Fibroblast of mammary gland (primary cell): ENCODE measurements around the gene PIBF1.
"Not testable (repeated sequence)": the region's sequence is repeated elsewhere in the genome, so short reads cannot be mapped to it uniquely, and the experiment has no call there.

Experiments used
- DNase-seq: peaks from one replicate; pipeline ENCODE4 v3.0.0-alpha.2; 2010; ENCODE audit warnings: low read depth
- H3K4me3 ChIP-seq: 2 replicates; pipeline ENCODE4 v1.5.1; 2011; ENCODE audit warnings: low read depth, mild to moderate bottlenecking, low read length, moderate library complexity; ENCODE audit not compliant: control insufficient read depth
- TF ChIP-seq, protein P1 (sequence below): conservative IDR thresholded peaks from 2 replicates; pipeline ENCODE4 v1.5.1; 2011; ENCODE audit warnings: low read depth, low read length, inconsistent platforms; ENCODE audit not compliant: control insufficient read depth, insufficient read depth

Gene PIBF1

DNA sequence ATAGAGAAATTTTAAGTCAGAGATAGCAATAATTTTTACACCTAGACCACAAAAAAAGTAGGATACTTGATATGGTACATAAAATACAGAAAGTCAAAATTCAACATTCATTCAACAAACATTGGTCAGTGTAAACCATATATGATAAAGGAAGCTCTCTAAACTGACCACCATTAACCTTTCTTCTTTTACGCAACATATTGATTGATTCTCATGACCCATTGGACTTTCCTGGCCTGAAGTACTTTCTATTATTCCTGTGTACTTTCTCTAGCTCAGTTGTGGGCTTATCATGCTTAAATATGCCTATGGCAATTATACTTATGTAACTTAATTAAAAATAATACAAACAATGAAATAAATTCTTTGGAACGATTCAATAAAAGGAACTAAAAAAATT lies 10.7 kb downstream of the PIBF1 start:
- TF ChIP-seq, protein P1, sequence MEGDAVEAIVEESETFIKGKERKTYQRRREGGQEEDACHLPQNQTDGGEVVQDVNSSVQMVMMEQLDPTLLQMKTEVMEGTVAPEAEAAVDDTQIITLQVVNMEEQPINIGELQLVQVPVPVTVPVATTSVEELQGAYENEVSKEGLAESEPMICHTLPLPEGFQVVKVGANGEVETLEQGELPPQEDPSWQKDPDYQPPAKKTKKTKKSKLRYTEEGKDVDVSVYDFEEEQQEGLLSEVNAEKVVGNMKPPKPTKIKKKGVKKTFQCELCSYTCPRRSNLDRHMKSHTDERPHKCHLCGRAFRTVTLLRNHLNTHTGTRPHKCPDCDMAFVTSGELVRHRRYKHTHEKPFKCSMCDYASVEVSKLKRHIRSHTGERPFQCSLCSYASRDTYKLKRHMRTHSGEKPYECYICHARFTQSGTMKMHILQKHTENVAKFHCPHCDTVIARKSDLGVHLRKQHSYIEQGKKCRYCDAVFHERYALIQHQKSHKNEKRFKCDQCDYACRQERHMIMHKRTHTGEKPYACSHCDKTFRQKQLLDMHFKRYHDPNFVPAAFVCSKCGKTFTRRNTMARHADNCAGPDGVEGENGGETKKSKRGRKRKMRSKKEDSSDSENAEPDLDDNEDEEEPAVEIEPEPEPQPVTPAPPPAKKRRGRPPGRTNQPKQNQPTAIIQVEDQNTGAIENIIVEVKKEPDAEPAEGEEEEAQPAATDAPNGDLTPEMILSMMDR, result no peak
- DNase-seq, result no peak
- no peak overlapping the region for H3K4me3 ChIP-seq

DNA sequence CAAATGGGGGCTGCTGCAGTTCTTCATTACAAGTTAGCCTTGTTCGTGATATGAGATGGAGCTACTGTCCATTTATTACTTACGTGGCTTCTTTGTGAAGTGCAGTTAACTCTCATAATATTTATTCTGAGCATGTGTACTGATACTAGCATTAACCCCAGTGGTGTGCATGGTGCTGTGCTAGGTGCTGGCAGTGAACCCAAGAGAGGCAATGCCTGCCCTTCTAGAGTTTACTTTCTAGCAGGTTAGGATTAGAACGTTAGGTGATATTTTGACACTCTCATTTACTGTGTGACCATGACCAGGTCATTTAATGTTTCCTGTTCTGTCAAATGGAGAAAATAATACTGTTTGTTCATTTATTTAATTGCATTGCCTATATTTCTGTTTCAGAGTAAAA lies 16.9 kb downstream of the PIBF1 start:
- TF ChIP-seq, protein P1, result no peak
- H3K4me3 ChIP-seq, result no peak overlapping the region
- DNase-seq, result no peak

DNA sequence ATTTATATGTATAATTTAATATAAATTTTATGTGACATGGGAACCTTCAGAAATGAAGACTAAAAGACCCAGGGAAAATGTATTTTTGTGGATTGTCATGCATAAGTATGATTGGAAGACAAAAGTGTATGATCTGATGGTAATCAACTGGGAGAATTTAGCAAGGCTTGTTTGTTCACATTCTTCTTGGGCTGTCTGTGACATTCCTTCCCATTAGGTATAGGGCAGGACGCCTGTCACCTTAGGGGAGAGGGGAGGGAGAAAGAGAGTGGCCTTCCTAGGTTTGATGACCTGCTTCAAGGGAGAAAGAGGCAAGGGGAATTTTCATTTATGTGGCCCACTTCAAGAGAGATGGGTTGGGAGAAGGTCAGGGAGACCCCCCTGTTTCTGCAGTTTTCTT lies 22.4 kb downstream of the PIBF1 start:
- DNase-seq, result no peak
- H3K4me3 ChIP-seq, result no peak overlapping the region
- TF ChIP-seq, protein P1, result no peak

DNA sequence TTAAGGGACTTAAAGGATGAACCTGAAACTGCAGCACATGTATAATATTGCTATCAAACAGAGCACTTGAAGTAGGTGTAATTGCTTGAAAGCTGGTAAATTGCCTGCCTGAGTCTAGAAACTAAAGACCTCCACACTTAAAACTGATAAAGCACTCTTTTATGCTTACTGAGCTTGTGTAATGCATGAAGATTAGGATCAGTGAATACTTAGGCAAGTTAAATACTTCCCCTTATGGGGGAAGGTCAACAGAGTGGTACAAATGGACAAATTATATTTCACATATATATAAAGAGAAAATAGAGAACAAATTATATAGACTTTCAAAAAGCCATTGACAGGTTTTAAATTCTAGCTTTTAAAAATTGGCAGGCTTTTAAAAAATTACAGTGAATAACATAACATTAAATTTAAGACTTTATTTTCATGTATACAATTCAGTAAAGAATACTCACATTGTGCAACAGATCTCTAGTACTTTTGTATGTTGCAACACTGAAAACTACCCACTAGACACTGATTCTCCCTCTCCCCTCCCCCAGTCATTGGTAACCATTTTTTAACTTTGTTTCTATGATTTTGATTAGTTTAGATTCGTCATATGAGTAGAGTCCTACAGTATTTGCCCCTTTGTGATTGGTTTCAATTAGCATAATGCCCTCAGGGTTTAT lies 23.9 kb downstream of the PIBF1 start:
- TF ChIP-seq, protein P1, result no peak
- H3K4me3 ChIP-seq, result no peak overlapping the region
- DNase-seq, result no peak

DNA sequence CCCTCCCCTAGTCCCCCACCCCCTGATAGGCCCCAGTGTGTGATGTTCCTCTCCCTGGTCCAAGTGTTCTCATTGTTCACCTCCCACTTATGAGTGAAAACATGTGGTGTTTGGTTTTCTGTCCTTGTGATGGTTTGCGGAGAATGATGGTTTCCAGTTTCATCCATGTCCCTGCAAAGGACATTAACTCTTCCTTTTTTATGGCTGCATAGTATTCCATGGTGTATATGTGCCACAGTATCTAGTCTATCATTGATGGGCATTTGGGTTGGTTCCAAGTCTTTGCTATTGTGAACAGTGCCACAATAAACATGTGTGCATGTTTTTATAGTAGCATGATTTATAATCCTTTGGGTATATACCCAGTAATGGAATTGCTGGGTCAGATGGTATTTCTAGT lies 24.6 kb downstream of the PIBF1 start:
- H3K4me3 ChIP-seq, DNase-seq: not testable (repeated sequence)

DNA sequence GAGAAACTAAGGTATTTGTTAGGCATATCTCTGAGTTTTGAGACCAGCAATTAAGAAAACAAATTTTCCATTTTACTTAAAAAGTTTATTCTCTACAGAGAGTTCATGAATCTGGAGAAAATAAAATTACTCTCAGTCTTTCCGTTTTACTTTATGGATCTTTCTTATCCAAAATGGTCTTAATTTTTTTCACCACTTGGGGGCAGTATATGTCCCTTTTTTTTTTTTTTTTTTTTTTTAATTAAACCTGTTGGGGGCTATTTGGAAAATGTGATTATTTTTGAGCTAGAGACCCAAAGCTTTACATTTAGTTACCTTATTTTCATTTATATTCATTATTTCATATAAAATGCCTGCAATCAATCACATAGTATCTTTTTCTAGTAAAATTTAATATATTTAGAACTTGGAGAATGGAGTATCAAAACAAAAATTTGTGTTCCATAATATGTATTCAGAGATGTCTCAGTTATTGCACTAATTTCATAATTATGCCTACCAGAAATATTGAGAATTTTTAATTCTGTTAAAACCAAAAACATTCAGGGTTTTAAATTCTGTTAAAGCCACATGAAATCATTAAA lies 27.1 kb downstream of the PIBF1 start:
- TF ChIP-seq, protein P1, result peak; percentile 41
- H3K4me3 ChIP-seq, result no peak overlapping the region
- peak; percentile 24 for DNase-seq

DNA sequence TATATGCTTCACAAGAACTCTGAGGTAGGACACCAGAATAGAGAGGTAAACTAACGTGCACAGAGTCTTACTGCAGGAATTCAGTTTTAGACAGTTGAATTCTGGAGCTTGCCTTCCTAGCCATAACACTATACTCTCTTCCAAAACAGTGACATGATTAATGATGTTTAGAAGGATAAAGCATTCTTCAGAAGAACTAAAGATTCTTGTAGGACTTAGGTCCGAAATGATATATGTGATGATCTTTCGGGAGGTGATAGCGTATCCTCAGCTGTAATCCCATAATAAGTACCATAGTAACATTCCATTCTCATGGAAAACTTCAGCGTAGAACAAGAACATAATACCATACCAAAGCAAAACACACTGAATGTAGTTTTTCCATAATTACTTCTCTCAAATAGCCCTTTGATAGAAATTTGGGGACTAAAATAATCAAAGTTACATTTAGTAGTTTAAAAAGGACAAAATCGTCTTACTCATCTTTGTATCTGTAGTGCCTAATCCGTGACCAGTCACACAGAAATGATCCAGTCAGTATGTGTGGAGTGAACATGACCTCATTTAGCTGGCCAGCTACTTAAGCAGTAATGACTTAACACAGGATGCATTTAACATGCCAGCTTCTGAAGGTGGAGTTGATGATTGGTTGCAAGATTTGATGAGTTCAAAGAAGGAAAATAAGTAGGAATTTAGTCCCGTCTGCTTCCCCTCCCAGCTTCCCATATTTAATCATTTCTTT lies 38.4 kb downstream of the PIBF1 start:
- no peak overlapping the region for H3K4me3 ChIP-seq
- peak; percentile 87 for DNase-seq
- TF ChIP-seq, protein P1, result no peak
